ENCODE data around the gene TNS2.

The TNS2 gene

GRCh38 chr12:53074999-53075370 lies 25.1 kb downstream of the TNS2 start:
- H3K9me3 Mint-ChIP-seq: no peaks in the 10 kb centered on the region
- TF ChIP-seq, protein P1, sequence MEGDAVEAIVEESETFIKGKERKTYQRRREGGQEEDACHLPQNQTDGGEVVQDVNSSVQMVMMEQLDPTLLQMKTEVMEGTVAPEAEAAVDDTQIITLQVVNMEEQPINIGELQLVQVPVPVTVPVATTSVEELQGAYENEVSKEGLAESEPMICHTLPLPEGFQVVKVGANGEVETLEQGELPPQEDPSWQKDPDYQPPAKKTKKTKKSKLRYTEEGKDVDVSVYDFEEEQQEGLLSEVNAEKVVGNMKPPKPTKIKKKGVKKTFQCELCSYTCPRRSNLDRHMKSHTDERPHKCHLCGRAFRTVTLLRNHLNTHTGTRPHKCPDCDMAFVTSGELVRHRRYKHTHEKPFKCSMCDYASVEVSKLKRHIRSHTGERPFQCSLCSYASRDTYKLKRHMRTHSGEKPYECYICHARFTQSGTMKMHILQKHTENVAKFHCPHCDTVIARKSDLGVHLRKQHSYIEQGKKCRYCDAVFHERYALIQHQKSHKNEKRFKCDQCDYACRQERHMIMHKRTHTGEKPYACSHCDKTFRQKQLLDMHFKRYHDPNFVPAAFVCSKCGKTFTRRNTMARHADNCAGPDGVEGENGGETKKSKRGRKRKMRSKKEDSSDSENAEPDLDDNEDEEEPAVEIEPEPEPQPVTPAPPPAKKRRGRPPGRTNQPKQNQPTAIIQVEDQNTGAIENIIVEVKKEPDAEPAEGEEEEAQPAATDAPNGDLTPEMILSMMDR (IDR thresholded peaks at IDR 0.05): no peak
- H3K4me1 Mint-ChIP-seq: peaks cover 58% of the 10 kb centered on the region
- no peak for DNase-seq
- no peak overlapping the region for H3K4me3 Mint-ChIP-seq
- peaks cover 27% of the 10 kb centered on the region for H3K36me3 Mint-ChIP-seq (ENCODE audit: low read depth)
- H3K27ac Mint-ChIP-seq: no peak overlapping the region
- peaks cover 8% of the 10 kb centered on the region for H3K27me3 Mint-ChIP-seq (ENCODE audit: low read depth, poor library complexity)

DNA sequence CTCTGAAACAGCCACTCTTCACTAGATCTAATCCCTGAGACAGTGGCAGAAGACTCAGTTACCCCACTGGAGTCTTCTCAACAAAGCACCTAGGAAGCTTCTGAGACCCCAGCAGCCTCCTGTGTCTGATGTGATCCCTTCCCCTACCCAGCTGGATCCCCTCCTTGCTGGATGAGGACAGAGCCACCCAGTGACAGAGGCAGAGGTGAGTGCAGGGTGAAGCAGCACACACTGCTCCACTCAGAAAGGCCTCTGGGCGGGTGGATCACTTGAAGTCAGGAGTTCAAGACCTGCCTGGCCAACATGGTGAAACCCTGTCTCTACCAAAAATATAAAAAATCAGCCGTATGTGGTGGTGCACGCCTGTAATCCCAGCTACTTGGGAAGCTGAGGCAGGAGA lies 26.6 kb downstream of the TNS2 start:
- peaks cover 54% of the 10 kb centered on the region for H3K4me1 Mint-ChIP-seq
- no peaks in the 10 kb centered on the region for H3K9me3 Mint-ChIP-seq
- no peak for DNase-seq
- peaks cover 16% of the 10 kb centered on the region for H3K27me3 Mint-ChIP-seq (ENCODE audit: low read depth, poor library complexity)
- peaks cover 27% of the 10 kb centered on the region for H3K36me3 Mint-ChIP-seq (ENCODE audit: low read depth)
- H3K4me3 Mint-ChIP-seq: no peak overlapping the region
- TF ChIP-seq, protein P1 (IDR thresholded peaks at IDR 0.05): no peak
- H3K27ac Mint-ChIP-seq: no peak overlapping the region

GRCh38 chr12:53077030-53077429 lies 27.2 kb downstream of the TNS2 start:
- no peak for DNase-seq
- peaks cover 49% of the 10 kb centered on the region for H3K4me1 Mint-ChIP-seq
- H3K36me3 Mint-ChIP-seq (ENCODE audit: low read depth): peaks cover 27% of the 10 kb centered on the region
- TF ChIP-seq, protein P1 (IDR thresholded peaks at IDR 0.05): no peak
- H3K27me3 Mint-ChIP-seq (ENCODE audit: low read depth, poor library complexity): peaks cover 22% of the 10 kb centered on the region
- H3K27ac Mint-ChIP-seq: no peak overlapping the region
- no peak overlapping the region for H3K4me3 Mint-ChIP-seq
- no peaks in the 10 kb centered on the region for H3K9me3 Mint-ChIP-seq

- peaks cover 5% of the 10 kb centered on the region for H3K9me3 Mint-ChIP-seq
- TF ChIP-seq, protein P1 (IDR thresholded peaks at IDR 0.05): no peak
- H3K36me3 Mint-ChIP-seq (ENCODE audit: low read depth): peaks cover 27% of the 10 kb centered on the region
- peaks cover 24% of the 10 kb centered on the region for H3K27me3 Mint-ChIP-seq (ENCODE audit: low read depth, poor library complexity)
- H3K4me3 Mint-ChIP-seq: peak overlapping the region; percentile 92
- H3K27ac Mint-ChIP-seq: no peak overlapping the region
- DNase-seq: no peak
- H3K4me1 Mint-ChIP-seq: peaks cover 37% of the 10 kb centered on the region
Measured at GRCh38 chr12:53078425-53079225, 28.8 kb downstream of the TNS2 start.

DNA sequence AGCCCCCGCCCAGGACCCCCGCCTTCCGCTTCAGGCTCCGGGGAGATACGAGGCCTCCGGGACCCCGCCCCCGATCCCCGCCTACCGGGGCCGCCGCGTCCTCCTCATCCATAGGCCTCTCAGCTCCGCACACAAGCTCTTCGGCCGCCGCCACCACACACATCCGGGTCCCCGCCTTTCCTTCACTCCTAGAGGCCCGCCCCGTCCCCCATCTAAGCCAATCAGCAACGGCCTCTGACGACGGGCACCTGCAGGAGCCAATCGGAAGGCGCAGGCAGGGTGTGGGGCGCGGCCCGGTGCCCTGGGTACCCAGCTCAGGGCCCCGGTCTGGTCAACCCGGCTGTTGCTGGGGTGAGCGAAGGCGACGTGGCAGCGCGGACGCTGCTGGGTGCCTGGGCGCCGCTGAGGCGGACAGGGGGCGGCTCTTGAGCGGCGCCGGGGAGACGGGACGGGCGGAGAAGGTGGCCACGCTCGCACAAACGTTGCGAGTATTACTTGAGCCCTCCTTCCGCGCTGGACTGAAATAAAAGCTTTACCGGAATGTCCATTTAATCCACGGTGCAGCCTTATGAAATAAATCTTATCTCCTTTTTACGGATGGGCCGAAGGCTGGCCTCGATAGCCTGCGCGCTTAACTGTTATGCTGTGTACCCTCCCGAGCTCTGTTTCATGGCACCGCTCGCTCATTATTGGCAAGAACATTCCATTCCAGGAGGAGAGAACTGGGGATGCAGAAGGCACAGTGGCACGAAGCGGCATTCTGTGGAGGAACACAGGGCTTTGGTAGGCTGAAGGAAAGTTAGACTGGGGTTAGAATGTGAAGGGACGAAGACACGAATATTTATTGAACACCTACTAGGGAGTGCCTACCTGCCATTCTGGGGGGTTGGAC lies 29.6 kb downstream of the TNS2 start, which contains the start of gene SPRYD3:
Gene SPRYD3 (minus strand): TSS at position 165 of the 892 bp plus-strand sequence. CDS start 57 bp downstream, at position 108.
- Mint-ChIP-seq H3K4me3 (peak within 1 kb of the TSS; percentile 92), H3K27me3 (ENCODE audit: low read depth, poor library complexity) (peaks cover 33% of the 10 kb centered on the region), H3K27ac (peak within 1 kb of the TSS; percentile 95), H3K4me1 (peaks cover 31% of the 10 kb centered on the region), H3K36me3 (ENCODE audit: low read depth) (peaks cover 21% of the 10 kb centered on the region), H3K9me3 (peaks cover 8% of the 10 kb centered on the region)
- DNase-seq: peak; percentile 98
- TF ChIP-seq, protein P1 (IDR thresholded peaks at IDR 0.05): no peak

Data from nephron progenitor cell (in vitro differentiated cells).